Stimulated activated CD4-positive, alpha-beta T cell treated with anti-CD3 and anti-CD28 coated beads, Interleukin-15, amount 100 ng/mL, for 1 hour (primary cell): ENCODE measurements around the gene RPL22.
"Not testable (repeated sequence)": the region's sequence is repeated elsewhere in the genome, so short reads cannot be mapped to it uniquely, and the experiment has no call there.

Source experiments
- DNase-seq, 2 donors: peaks; one replicate each; pipeline ENCODE4 v3.0.0-alpha.2; 2020; ENCODE audit warnings: low read depth in 1 of 2, low spot score in 1 of 2

The RPL22 gene

DNA sequence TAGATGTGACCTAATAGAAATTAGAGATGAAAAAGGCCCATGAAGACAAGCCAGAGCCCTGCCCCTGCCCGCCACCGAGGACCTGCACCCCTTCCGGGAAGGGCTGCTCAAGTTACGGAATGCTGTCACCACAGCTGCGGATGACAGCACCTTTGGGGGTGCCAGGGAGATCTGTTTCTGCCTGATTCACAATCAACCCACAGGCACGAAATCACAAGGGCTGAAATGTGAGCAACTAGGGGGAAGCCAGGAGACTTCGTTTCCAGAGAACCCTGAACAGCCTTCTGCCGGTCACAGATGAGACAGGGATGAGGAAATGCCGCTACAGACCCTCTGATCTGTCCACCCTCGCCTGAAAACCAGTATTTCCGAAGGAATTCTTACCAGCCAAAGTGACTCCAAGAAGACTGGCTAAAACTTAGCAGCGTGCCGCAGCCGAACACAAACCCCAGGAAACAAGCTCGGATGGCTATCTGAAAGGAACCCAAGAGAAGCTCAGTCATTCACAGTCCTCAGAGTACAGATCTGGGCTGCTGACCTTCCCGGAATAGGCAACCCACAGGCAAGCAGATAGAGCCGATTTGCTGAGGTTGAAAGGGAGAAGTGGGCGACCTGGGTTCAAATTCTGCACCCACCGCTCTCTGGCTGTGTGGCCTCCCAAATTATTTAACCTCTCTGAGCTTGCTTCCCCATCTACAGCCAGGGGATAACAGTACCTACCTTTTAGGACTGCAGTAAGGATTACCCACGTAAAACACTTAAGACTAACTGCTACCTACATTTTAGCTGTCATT, 35.3 kb upstream of the RPL22 start:
- no peak for DNase-seq

DNA sequence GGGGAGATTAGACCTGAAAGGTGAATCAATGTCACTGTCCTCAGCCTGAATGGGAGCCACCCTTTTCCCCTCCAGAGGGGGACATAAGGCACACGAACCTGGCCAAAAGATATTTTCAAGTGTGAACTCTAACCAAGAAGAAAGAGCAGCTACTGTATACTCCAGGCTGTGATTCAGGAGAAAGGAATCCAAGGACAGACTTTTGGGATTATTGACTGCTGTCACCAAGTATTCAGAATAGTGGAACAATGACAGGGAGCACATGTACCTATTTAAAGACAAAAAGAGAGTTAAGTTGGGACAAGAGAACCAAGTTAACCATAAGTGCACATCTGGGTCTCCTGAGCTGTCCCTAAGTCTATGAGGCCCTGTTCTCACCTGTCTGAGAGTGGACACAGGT, 34.0 kb upstream of the RPL22 start:
- DNase-seq, result no peak

DNA sequence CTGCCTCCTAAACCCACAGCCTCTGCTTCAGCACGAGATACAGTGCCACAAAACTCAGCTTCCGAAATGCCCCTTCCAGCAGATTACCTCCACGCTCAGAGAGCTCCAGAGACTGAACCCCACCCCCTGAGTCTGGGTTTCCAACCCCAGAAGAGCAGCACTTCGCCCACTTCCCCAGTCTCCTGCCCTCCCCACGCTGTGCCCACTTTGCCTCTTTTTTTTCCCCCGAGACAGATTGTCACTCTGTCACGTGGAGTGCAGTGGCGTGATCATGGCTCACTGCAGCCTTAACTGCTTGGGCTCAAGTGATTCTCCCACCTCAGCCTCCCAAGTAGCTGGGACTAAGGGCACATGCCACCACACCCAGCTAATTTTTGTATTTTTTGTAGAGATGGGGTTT, 26.3 kb upstream of the RPL22 start:
- no peak for DNase-seq

DNA sequence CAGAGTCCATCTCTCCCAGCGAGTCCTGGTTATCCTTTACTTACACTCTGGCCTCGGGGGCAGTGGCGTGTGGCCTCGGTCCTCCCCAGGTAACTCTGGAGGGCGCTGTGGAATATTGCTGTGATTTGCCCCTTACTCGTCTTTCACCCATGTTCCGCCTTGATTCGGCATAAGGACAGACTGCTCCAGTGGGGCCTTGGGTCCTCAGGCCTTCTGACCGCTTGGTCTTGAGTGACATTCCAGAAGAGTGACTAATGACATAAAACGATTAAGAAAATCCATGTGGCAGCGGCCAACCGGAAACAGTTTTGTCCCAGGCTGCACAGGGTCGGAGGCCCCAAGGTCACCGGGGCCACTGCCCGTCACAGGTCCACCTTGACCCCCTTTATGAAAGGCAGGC, 25.3 kb upstream of the RPL22 start:
- no peak for DNase-seq

DNA sequence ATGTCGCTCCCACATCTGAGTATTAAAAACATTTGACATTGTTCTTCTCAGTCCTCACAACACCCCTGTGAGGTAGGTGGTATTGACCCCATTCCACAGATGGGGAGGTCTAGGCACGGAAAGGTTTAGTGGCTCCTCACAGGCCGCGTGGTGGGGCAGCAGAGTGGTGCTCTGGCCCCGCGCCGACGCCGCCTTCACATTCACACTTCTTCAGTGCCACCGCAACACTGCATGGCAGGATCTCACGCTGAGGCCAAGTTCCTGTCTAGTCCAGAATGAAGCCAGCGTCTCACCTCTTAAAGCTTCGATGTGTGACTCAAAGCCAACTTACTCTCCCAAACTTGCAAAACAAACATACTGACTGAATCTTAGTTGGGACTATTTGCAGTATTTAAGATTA, 24.2 kb upstream of the RPL22 start:
- DNase-seq, result no peak

DNA sequence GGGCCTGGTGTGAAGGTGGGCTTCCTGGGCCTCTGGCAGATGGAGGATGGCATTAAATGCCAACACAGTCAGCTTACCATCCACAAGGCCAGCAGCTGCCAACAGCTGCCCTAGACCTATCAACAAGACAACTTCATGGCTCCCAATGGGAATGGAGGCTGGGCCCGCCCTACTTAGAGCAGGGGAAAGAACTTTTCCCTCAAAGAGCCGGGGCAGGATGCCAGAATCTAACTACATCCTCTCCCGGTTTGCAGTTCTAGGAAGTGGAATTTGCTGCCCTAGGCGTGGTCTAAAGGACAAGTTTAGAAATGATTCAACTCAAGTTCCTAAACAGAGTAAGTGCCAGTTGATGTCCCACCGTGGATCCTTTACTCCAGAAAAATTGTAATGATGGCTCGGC, 23.2 kb upstream of the RPL22 start:
- DNase-seq, result no peak

DNA sequence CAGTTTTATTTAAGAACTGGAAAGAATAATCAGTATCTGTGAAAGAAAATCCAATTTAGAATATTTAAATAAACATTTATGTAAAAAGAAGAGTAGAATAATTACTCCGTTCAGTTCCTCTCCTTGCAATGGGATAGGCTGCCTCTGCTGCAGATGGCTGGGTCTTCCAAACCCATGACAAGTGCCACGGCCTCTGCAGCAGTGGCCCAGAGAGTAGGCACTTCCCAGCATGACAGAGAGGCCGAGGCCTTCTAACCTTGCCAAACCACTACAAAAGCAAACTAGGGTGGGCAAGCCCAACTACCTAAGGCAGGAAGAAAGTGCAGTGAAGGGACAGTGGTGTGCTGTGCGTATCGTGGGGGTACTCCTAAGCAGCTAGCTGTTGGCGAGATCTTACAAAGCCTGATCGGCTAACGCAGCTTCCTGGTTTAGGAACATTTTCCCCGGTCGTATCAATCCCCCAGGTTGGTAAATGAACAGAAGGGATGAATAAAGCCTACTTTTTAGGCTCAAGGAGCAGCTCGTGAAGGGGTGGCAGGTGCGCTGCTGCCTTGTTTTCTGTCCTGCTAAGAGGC, 21.9 kb upstream of the RPL22 start:
- DNase-seq, result no peak

DNA sequence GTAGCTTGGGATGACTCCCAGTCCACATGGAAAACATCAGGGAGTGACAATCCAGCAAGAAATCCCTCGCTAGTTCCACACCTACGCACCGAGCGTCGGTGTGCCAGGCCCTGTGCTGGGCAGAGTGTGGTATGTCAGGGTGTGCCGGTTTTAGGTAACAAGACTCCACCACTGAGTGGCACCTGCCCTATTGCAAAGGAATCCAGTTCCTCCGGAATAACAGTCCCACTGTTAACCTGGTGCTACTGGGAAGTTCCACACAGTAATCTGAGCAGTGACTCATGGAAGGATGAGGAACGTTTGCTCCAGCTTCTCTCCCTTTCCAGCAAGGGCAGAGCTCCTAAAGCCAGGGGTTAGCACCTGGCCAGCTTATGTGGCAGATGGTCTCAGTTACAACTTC, 20.8 kb upstream of the RPL22 start:
- DNase-seq, result no peak

DNA sequence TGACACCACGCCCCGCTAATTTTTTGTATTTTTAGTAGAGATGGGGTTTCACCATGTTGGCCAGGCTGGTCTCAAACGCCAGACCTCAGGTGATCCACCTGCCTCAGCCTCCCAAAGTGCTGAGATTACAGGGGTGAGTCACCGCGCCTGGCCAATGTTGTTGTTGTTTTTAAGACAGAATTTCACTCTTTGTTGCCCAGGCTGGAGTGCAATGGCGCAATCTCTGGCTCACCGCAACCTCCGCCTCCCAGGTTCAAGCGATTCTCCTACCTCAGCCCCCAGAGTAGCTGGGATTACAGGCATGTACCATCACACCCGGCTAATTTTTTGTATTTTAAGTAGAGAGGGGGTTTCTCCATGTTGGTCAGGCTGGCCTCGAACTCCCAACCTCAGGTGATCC, 20.2 kb upstream of the RPL22 start:
- DNase-seq, result not testable (repeated sequence)

DNA sequence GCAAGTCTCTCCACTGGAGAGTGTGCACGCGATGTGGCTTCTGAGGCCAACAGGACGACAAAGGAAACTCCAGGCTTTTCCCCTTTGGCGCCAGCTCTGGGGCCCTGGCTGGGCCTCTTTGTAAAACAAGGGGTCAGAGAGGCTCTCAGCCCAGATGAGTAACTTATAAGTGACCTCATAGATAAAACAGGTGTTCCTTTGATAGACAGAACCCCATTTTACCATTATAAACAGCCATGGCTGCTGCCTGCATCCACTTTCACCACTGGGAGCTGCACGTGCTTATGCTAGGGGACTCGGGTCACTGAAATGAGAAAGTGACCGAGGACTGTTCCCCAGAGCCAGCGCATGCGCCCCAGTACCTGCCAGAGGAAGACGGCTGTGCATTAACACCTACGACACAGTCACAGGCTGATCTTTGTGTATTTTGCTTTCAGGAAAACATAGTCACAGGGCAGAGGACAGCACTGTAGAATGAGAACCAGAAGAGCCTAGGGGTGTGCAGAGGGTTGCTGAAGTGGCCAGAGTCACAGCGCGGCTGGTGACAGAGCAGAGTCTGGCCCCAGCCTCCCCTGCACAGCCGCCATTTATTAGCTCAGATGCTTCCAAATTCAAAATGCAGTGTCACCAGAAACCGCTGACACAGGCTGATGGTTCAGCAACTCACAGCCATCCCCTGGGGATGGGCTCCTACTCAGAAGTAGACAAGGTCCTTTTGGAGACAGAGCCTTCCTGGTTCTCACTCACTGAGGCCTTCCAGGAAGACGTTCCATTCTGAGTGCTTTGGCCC, 19.2 kb upstream of the RPL22 start:
- no peak for DNase-seq

DNA sequence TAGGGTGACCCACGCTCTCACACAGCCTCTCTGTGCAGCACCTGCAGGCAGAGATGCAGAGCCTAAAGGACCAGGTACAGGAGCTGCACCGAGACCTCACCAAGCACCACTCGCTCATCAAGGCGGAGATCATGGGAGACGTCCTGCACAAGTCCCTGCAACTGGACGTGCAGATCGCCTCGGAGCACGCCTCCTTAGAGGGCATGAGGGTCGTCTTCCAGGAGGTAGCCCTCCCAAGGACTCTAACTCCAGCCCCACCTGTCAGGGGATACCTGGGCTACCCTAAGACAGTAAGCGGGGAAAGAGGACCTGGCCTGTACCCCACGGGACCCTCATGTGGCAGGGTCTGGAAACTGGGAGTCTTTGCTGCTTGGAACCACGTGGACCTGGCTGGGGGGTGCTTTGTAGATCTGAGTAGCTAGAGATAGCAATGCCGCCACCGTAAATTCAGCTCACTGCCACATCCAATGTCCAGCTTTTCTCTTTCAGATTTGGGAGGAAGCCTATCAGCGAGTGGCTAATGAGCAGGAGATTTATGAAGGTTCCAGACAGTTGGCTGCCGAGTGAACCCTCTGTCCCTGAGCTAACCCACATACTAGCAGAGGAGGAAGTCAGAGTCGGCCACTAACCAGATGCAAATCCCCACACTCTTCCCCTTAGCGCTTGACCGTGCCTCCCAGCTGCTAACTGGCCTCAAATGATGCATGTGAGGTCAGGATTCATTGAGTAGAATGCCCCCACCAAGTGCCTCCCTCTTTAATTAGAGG, 13.0 kb upstream of the RPL22 start:
- no peak for DNase-seq

DNA sequence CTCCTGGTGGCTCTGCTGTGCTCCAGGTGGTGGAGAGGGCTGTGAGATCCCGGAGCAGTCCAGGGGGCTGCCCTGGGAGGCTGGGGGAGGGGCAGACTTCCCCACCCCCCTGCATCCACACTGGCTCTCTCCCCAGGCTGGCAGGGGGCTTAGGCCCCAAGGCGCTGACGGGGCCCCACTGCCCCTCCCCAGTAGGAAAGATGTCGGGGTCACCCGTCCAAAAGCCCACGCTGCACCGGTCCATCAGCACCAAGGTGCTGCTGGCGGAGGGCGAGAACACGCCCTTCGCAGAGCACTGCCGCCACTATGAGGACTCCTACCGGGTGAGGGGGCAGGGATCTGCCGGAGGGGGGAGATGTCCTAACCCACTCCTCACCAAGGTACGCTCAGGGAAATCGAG, 12.3 kb upstream of the RPL22 start:
- DNase-seq, result no peak

DNA sequence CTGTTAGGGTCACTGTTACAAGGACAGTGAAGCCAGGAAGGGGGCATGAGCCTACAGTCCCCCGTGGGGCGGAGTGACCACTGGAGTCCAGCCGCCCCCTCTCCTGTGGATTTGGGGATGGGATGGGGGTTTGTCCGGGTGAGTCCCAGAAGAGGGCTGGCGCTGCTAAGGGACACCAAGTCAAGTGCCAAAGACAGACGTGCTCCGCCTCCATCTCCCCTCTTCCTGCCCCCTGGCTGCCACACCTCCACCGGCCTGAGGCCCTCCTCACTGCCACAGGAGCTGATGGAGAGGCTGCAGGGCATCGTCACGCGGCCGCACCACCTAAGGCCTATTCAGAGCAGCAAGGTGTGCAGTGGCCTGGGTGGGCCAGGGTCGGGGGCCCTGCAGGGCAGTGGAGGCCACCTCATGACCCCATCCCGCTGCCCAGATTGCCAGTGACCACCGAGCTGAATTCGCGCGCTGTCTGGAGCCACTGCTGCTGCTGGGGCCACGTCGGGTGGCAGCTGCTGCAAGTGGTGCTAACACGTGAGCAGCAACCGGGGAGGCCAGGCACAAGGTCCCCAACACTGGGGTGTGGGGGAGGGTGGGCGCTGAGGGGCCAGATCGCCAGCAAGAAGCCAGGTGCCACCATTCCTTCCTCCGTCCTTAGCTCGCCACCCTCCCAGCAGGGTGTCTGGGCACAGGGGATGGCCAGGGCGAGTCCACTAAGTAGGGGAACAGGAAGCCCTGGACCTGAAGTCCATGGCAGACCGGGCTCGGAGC, 11.4 kb upstream of the RPL22 start:
- DNase-seq, result no peak

DNA sequence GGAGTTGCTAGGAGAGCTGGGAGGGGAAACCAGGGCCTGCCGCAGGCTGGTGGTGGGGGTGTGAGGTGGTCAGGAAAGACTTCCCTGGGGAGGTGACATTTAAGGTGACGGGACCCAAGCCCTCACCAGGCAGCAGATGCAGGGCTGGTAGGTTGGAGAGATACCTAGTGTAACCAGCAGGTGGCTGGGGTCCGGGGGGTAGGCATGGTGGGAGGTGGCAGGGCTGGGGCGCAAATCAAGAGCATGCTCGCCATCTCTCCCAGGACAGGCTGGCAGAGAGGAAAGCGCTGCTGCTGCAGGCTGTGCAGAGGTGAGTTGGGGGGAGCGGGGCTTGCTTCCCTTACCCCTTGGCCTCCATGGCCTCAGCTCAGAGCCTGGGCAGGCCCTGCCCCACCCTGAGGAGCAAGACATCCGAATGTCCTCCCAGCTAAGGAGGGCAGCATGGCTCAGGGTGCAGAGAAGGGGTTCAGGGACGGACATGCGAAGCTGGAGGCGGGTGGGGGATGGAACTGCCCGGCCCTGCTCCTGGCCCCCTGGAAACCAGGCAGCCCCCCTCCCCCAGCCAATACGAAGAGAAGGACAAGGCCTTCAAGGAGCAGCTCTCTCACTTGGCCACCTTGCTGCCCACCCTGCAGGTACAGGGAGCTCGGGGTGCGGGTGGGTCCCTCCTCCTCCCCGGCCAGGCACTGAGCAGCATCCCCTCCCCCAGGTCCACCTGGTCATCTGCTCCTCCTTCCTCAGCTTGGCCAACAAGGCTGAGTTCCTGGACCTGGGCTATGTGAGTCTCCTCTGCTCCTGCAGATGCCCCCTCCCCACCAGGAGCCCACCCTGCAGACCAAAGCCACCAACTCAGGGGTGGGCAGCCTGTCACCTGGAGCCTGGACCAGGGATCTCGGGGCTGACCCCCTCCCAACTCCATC, 10.5 kb upstream of the RPL22 start:
- no peak for DNase-seq

DNA sequence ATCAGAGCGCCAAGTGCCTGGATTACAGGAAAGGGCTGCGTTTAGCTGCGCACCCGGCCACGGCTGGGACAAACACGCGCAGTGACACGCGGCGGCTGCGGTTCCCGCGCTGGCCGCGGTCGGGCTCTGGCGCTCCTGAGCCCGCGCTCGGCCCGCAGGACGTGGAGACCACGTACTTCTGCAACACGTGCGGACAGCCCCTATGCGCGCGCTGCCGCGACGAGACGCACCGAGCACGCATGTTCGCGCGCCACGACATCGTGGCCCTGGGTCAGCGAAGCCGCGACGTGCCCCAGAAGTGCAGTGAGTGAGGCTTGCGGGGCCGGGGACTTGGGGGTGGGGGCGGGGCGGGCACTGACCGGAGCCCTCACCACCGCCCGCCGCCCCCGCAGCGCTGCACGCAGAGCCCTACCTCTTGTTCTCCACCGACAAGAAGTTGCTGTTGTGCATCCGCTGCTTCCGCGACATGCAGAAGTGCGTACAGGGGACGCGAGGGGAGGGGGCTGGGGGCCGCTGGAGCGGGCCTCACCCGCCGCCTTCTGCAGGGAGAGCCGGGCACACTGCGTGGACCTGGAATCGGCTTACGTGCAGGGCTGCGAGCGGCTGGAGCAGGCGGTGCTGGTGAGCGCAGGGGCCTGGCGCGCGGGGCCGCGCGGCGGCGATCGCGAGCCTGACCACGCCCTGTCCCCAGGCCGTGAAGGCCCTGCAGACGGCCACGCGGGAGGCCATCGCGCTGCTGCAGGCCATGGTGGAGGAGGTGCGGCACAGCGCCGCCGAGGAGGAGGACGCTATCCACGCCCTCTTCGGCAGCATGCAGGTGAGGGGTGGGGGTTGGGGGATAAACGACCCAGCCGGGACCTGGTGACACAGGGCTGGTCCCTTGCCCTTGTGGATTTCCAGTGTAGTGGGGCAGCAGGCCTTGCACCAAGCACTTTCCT, 9.6 kb upstream of the RPL22 start:
- no peak for DNase-seq

DNA sequence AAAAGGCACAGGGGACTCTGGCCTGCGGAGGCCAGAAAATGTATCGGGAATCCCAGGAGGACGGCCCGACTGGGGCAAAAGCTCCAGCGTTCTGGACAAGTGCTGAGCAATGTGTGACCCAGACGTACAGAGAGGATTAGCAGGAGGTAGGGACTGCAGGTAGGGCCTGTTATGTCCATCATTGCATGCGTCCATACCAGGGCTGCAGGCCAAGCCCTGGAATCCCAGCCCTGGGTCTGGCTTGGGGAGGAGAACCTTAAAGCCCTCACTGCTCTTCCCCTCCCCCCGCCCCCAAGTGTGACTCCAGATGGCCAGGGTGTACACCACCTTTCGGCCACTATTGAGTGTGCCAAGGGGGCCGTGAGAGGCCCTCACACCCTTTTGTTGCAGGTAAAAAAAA, 8.5 kb upstream of the RPL22 start:
- DNase-seq, result no peak

DNA sequence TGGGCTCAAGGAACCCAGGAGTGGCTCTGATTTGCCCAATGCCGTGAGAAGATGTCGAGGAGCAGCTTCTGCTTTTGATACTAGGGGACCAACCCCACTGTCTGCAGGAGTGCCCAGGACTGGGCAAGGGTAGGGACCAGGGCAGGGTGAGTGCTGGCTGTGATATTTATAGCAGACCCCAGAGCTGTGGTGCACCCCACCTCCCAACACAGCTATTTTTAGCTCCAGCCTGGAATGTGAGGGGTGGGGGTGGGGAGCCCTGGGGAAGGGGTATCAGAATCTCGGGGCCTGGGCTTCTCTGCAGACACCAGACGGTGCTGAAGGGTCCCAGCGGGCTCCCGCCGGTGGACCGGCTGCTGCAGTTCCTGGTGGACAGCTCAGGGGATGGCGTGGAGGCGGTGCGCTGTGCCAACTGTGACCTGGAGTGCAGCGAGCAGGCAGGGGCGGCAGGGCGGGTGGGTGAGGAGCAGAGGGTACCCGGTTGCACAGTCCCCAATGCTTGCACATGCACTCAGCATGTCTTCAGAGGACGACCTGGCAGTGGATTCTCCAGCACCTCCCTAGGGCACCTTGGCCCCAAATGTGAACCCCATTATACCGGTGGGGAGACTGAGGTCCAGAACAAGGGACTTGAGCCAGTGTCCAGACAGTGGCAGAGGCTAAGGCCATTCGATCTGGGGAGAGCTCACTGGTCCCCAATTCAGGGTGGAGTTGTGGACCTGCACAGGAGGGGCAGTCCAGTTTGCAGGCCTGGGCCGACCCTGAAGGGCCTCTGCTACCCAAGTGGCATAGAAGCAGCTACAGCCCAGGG, 7.9 kb upstream of the RPL22 start:
- no peak for DNase-seq

DNA sequence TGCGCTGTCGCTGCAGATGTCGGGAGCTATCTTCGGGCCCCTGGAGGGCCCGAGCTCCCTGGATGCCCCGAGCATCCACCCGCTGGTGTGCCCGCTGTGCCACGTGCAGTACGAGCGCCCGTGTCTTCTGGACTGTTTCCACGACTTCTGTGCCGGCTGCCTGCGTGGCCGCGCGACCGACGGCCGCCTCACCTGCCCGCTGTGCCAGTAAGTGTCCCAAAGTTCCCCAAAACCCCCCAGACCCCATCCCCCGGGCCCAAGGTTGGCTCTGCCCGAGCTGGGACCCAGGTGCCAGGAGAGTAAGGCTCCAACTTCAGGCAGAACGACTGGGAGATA, 7.1 kb upstream of the RPL22 start:
- no peak for DNase-seq
